Pancreas (tissue), 10 donors: Measurements from ENCODE around the gene DPT. TPM values are rescaled to one million over a fixed set of nuclear protein-coding genes. Genes with fewer than 3 reads are reported as not detected.
A peak's percentile ranks its signal among the peaks of the same experiment; 100 is the strongest.

ENCODE experiments used
- ATAC-seq, 4 donors: fragments of 200-7000 bp; cut with Tn5 transposase; one replicate each; pipeline versions ENCODE4 v1.8.0 to v1.9.1; 2020; ENCODE audit warnings: mild to moderate bottlenecking in 4 of 4, moderate library complexity in 4 of 4
- DNase-seq, 6 donors: peaks; one replicate each; pipeline ENCODE4 v3.0.0-alpha.2; 2020
- FAIRE-seq: peaks from 2 replicates; lab custom pipeline; 2012; peaks lifted over from hg19 to GRCh38; lab: Jason Lieb, UNC
- H3K27ac ChIP-seq, 4 donors: fragments of 200-600 bp; sonication (generic); 1 replicate in 3 of 4; 2 replicates in 1 of 4; pipeline versions ENCODE4 v1.5.0 to v1.8.0; 2020
- H3K27me3 ChIP-seq, 4 donors: fragments of 200-600 bp; one replicate each; pipeline ENCODE4 v1.8.0; 2021
- H3K36me3 ChIP-seq, 3 donors: fragments of 200-600 bp; sonication (generic) in 1 of 3; one replicate each; pipeline versions ENCODE4 v1.5.0 to v1.8.0; 2020 to 2021
- H3K4me1 ChIP-seq, 3 donors: fragments of 200-600 bp; one replicate each; pipeline ENCODE4 v1.8.0; 2021
- H3K4me3 ChIP-seq, 4 donors: fragments of 200-600 bp; sonication (generic) in 2 of 4; one replicate each; pipeline versions ENCODE4 v1.5.0 to v1.8.0; 2020 to 2021
- H3K9me3 ChIP-seq, 4 donors: fragments of 200-600 bp; one replicate each; pipeline ENCODE4 v1.8.0; 2021
- WGBS, 2 donors: extraction: QIAGEN DNeasy Blood & Tissue Kit; methylation state at CpG; one replicate each; pipeline ENCODE4 v1.1.7; 2013; 5-methylcytosine and 5-hydroxymethylcytosine counted together
- intact Hi-C, 3 donors: fragments of 100-400 bp; cut with DNase I; formaldehyde crosslinking; loops; one replicate each; pipeline versions ENCODE4 v1.11.1 to v1.14.2; 2022
- polyA plus RNA-seq, 2 donors: library from polyadenylated mRNA; stranded (reverse); fragments of 200-250 nt; gene quantifications; one replicate each; pipeline ENCODE4 v1.2.3, GENCODE V29; 2013
- total RNA-seq, 6 donors: library from RNA; stranded (reverse); fragmentation: NEBNext Ultra II Directional in 4 of 6; extraction: Animal tissue kit (Norgen Biotek cat#: 25700) in 4 of 6; gene quantifications; one replicate each; pipeline versions ENCODE4 v1.2.1 to v1.2.4, GENCODE V29; 2021 to 2023
- TF ChIP-seq, protein P1 (sequence below), 4 donors: fragments of 200-600 bp; sonication (generic) in 3 of 4; IDR thresholded peaks; one replicate each; pipeline versions ENCODE4 v1.5.0 to v1.8.0; 2021; ENCODE audit warnings: antibody characterized with exemption in 4 of 4
- donor health status: healthy with polysubstance abuse.
- donor health status: DM: no; HTN: no; CAD: no; lungs with moderate emphysema.
- donor health status: DM: no; HTN: no; CAD: no.
- donor health status: control.
- donor health status: control.
- donor health status: Bipolar disorder and iron deficiency.
- donor health status: DM: yes; HTN: yes; CAD: no.
- donor health status: DM: no; HTN: no; CAD: no.
- donor health status: DM: no; HTN: no; CAD: no.
- donor health status: DM: yes; HTN: yes; CAD: no.

The DPT gene
- total and polyA plus RNA-seq, 8 donors: 3.4 to 16.2 (median 7.5) TPM

DNA sequence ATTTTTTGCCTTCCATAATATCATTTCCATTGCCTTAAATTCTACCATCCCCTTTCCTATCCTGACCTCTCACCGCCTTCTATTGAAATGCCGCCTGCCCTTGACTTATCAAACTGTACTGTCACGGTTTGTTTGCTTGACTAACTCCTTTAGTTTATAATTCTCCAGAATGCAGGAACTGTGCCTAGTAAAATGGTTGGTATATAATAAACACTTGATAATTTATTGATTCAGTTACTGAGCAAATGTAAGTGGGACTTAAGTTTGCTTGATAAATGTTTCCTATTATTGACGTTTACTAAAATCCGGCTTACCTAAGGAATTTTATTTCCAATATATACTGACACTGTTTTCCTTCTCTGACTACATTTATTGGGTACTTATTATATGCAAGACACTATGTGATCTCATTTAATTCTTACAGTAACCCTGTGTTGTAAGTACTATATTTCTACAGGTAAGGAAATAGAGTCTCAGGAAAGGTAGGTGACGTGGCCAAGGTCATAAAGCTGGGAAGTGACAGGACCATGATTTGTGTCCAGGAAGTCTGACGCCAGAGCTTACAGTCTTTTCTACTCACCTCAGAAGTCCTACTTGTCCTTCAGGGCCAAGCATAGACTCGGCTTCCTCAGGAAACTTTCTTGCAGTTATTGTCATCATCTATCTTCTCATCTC lies 35.7 kb downstream of the DPT start:
- intact Hi-C loops: no loop called here
- H3K27ac ChIP-seq: peak overlapping the region; percentile 62 to 91 (median 79)
- no peak overlapping the region for H3K4me3 ChIP-seq
- H3K9me3 ChIP-seq: no peaks in the 10 kb centered on the region
- TF ChIP-seq, protein P1, sequence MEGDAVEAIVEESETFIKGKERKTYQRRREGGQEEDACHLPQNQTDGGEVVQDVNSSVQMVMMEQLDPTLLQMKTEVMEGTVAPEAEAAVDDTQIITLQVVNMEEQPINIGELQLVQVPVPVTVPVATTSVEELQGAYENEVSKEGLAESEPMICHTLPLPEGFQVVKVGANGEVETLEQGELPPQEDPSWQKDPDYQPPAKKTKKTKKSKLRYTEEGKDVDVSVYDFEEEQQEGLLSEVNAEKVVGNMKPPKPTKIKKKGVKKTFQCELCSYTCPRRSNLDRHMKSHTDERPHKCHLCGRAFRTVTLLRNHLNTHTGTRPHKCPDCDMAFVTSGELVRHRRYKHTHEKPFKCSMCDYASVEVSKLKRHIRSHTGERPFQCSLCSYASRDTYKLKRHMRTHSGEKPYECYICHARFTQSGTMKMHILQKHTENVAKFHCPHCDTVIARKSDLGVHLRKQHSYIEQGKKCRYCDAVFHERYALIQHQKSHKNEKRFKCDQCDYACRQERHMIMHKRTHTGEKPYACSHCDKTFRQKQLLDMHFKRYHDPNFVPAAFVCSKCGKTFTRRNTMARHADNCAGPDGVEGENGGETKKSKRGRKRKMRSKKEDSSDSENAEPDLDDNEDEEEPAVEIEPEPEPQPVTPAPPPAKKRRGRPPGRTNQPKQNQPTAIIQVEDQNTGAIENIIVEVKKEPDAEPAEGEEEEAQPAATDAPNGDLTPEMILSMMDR (IDR thresholded peaks at IDR 0.05): no peak
- peak; percentile 68 to 81 (median 74) for ATAC-seq
- no peaks in the 10 kb centered on the region for H3K36me3 ChIP-seq
- peak in 4 of 6 donors; percentile 21 to 75 (median 73) for DNase-seq
- 13 to 15% methylated on average over 8 of the region's 8 CpGs for WGBS, 2 donors
- no peaks in the 10 kb centered on the region for H3K27me3 ChIP-seq
- peak; percentile 37 for FAIRE-seq
- peaks cover 46 to 69% (median 63%) of the 10 kb centered on the region in 3 donors for H3K4me1 ChIP-seq

DNA sequence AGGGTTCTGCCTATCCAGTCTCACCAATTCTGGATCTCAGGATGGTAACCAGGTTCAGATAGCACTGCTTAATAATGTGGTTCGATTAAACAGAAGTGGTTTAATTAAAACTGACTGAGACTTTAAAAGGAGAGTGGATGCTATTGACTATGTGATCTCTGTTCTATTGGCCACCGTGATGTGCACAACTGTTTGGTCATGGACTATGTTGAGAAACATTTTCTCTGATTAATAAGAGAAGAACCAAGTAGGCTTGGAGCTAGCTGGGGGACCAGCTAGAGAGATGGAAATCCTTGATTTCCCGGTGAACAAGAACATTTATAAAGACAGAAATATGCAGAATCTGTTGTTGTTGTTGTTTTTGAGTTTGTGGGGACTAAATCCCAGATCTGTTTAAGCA lies 36.5 kb downstream of the DPT start:
- FAIRE-seq (no peak), ATAC-seq (no peak), DNase-seq (no peak)
- Histone ChIP-seq H3K4me3 (no peak overlapping the region), H3K9me3 (no peaks in the 10 kb centered on the region), H3K27me3 (no peaks in the 10 kb centered on the region), H3K27ac (peak overlapping the region in 2 of 4 donors; percentile 82 to 91), H3K4me1 (peaks cover 47 to 73% (median 66%) of the 10 kb centered on the region in 3 donors), H3K36me3 (no peaks in the 10 kb centered on the region)
- intact Hi-C loops: no loop called here
- TF ChIP-seq, protein P1 (IDR thresholded peaks at IDR 0.05): no peak
- WGBS, 2 donors: 90 to 92% methylated on average over 3 of the region's 3 CpGs

DNA sequence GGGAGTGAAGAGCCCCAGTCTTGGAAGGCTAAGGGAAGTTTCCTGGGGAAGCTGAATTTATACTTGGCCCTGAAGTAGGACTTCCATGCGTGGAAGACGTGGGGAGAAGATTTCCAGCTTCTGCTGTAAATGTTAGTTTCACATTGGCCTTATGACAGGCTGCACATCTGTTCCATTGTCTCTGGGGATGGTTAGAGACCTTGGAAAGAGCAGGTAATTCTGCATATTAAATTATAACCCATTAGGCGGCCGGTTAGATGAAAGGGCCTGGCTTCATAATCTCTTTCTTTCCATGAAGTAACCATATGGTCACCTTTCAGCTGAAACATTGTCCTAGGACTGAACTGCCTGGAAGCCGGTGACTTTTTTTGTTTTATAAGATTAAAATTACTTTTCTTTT lies 37.5 kb downstream of the DPT start:
- Histone ChIP-seq H3K4me3 (no peak overlapping the region), H3K4me1 (peaks cover 47 to 70% (median 66%) of the 10 kb centered on the region in 3 donors), H3K36me3 (no peaks in the 10 kb centered on the region), H3K27me3 (no peaks in the 10 kb centered on the region), H3K9me3 (no peaks in the 10 kb centered on the region), H3K27ac (peak overlapping the region; percentile 39 to 82 (median 72))
- ATAC-seq (no peak), DNase-seq (no peak), FAIRE-seq (no peak)
- 71 to 82% methylated on average over 5 of the region's 5 CpGs for WGBS, 2 donors
- TF ChIP-seq, protein P1 (IDR thresholded peaks at IDR 0.05): no peak
- intact Hi-C loops: no loop called here

DNA sequence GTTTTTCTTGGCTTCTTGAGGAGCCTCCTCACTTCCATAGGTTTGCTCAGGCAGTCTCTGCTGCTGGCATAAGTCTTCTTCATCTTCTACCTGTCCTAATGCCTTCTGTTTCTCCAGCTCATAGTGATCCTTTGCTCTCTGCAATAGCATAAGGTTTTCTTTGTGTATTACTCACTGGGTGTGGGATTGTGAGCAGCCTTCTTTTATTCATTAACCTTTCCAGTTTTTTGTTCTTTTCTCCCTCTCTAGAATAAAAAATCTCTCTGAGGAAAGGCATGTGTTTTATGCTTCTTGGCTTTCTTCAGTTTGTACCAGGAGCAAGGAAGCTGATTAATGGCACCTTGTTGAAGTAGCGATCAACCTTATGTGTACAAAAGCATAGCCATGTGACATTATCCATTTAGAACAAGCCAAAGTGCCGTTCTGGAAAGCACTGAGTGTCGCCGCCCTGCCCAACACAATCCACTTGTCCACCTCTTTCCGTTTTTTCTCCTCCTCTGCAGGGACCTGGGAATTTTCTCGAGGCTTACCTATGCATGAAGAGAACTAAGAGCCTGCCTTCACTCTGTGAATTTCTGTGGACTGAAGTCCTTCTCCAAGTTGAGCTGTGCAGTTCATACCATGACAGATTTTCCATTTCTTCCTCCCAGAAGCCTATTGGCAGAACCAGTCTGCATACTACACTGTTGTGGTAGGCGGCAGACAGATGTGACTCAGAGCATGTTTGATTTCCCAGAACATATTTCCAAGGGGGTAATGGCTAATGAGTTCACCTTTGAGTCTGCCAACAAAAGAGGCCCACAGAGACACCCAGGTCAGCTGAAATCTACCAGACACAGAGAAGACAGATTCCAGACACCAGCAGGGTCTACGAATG lies 39.0 kb downstream of the DPT start:
- H3K27me3 ChIP-seq: no peaks in the 10 kb centered on the region
- FAIRE-seq: no peak
- H3K4me1 ChIP-seq: peaks cover 47 to 66% (median 65%) of the 10 kb centered on the region in 3 donors
- no peaks in the 10 kb centered on the region for H3K9me3 ChIP-seq
- WGBS, 2 donors: 19 to 24% methylated on average over 8 of the region's 8 CpGs
- peak in 4 of 6 donors; percentile 15 to 59 (median 42) for DNase-seq
- peak; percentile 64 to 77 (median 70) for ATAC-seq
- H3K4me3 ChIP-seq: no peak overlapping the region
- intact Hi-C loops: no loop called here
- no peaks in the 10 kb centered on the region for H3K36me3 ChIP-seq
- TF ChIP-seq, protein P1 (IDR thresholded peaks at IDR 0.05): no peak
- peak overlapping the region; percentile 63 to 82 (median 72) for H3K27ac ChIP-seq
